ENCODE results near the gene CST11.
A peak's percentile ranks its signal among the peaks of the same experiment; 100 is the strongest.

DNA sequence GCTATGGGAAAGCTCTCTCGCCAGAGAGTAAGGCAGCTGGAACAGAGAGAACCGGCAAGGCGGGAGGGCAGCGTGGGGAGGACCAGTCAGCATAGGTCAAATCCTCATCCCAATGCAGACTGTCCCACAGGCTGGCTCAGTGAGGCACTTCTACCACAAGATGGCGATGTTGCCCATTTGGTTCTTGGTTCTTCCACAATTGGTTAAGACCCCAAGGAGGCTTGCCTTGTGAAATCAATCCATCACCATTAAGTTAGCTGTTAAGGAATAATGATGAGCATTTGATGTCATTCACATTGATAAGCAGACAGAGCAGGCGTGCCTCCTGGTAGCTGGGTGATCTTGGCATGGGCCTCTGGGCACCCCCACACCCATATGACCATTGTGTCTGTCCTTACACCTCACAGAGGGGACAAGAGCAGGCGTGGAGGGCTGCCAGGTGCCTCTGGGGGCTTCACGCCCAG, 10.8 kb downstream of the CST11 start:
- TF ChIP-seq, protein P1, sequence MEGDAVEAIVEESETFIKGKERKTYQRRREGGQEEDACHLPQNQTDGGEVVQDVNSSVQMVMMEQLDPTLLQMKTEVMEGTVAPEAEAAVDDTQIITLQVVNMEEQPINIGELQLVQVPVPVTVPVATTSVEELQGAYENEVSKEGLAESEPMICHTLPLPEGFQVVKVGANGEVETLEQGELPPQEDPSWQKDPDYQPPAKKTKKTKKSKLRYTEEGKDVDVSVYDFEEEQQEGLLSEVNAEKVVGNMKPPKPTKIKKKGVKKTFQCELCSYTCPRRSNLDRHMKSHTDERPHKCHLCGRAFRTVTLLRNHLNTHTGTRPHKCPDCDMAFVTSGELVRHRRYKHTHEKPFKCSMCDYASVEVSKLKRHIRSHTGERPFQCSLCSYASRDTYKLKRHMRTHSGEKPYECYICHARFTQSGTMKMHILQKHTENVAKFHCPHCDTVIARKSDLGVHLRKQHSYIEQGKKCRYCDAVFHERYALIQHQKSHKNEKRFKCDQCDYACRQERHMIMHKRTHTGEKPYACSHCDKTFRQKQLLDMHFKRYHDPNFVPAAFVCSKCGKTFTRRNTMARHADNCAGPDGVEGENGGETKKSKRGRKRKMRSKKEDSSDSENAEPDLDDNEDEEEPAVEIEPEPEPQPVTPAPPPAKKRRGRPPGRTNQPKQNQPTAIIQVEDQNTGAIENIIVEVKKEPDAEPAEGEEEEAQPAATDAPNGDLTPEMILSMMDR (IDR thresholded peaks at IDR 0.05): peak; percentile 86
- no peak for TF ChIP-seq ZFX (IDR thresholded peaks at IDR 0.05; ENCODE audit: borderline replicate concordance)
